Activated CD8-positive, alpha-beta memory T cell treated with anti-CD3 and anti-CD28 coated beads for 48 hours (primary cell): ENCODE results near the gene ARHGAP29.

Experiments used
- DNase-seq, 3 experiments: peaks; one replicate each; pipeline ENCODE4 v3.0.0-alpha.2; 2020; ENCODE audit warnings: low read depth in 2 of 3, low spot score in 2 of 3

The ARHGAP29 gene

DNA sequence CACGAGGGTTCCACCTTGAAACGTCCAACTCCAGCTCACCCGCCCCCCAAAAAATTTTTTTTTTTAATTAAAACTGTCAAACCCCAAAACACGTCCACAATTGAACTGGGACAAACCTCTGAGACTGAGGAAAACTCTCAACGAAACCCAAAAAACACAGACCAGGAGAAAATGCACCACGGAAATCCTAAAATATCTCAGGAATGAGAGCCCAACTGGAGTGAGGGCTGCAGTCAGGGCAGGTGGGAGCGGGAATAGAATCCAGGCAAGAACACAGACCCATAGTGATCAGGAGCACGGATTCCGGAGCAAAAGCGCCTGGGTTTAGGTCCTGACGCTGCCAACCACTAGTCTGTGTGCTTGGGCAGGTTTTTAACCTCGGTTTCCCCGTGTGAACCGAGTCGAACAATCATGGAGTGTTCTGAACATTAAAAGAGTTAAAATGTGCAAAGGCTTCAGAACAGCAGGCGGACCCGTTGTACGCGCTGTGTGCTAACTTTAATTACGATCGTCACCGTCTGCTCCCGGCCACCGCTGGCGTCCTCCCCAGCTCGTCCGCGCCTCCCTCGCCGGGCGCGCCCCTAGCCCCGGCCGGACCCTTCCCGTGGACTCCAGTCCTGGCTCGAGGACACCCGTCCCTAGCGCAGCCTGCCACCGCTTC lies 624 bp downstream of the ARHGAP29 start:
- DNase-seq, result no peak

DNA sequence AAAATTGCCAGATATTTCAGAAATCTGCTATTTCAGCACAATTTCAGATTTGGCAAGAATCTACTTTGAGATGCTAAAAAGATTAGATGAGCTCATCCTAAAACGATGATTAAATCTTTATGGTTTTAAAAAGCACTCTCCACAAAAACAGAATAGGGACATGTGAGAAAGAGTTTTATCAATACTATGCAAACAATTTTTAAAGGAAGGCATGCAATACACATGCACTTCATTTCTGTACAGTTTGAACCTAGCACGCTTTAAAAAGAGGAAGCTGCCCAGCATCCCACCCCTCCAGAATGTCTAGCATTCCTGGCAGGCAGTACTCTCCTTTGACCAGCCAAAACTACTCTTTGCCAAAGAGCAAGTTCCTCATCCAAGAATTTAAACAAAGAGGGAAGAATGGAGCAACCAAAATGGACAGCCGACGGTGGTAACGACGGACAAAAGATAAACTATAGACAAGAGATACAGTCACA lies 1.3 kb downstream of the ARHGAP29 start:
- no peak for DNase-seq

DNA sequence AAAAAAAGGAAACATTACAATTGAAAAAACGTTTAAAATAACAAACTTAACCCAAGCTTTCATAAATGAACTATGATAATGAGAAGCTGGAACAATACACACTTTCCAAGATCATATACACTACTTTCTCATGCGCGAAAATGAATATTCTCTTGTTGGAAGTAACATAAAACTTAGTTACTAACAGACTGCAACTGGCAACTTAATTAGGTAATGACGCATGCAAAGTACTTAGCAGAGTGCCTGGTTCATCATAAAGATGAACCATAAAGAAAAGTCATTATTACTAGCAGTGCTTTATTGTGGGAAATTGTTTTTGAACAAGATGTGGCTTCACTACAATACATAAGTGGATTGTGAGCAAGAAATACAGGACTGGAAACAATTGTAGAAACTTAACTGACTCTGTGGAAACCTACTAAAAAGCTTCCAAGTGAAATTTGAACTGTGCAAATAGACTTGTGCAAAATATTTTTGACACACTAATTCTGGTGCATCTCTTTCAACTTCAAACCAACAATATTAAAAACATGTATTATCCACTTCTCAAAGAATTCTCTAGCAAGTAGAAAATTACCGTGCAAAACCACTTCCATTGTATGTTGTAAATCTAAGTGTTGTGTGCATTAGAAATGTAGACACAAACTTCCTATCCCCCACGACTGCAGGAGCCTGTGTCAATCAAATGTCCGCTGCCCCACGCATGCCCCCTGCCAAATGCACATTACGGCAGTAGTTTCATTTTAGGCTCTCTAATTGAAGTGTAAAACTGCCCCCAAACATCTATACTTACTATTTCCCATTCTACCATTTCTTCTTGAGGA lies 2.0 kb downstream of the ARHGAP29 start:
- DNase-seq, result no peak

DNA sequence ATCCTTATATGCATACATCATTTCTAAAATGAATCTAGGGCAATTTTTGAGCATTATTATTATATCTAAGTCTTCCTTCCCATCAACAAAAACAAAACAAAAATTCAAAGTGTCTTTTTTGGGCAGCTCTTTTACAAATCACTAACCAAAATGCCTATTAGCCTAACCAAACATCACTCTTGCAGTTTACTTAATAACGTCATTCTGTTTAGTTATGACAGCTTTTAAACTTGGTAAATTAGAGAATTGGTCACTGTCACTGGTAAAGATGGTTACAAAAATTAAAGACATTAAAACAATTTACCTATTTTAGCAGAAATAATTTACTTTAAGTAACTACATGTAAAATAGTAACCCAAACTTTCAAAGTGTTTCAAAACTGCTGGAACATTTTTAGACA lies 2.8 kb downstream of the ARHGAP29 start:
- DNase-seq, result no peak

DNA sequence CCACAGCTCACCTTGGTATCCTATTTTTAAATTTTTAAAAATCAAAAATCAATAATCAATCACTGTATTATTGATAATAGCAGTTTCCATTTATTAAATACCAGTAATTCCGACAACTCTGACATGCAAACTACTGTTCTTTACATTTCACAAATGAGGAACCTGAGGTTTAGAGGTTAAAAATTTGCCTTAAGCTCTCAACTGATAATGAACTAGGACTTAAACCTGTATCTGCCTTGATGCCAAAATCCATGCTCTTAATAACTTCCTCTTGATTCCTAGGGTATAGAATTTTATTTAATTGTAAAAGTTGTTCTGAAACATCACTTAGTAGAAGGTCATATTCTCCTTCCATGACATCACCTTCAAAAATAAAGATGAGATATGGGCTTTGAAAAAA lies 5.6 kb downstream of the ARHGAP29 start:
- DNase-seq, result no peak

DNA sequence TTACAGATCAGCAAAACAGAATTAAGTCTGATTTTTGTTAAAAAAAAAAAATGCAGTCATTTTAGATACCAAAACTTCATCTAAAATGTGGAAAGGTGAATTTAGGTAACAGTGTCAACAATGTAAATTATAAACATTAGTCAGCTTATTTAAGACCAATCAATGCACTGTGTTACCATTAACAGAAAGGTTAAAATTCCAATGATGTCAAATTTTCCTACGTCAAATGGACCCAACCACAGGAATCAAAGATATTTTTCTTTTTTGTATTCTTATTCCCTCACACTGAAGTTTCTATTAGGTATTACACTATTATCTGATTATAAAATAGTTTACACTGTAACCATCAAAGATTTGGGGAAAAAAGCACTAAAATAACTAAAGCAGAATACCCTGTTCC lies 6.5 kb downstream of the ARHGAP29 start:
- no peak for DNase-seq

DNA sequence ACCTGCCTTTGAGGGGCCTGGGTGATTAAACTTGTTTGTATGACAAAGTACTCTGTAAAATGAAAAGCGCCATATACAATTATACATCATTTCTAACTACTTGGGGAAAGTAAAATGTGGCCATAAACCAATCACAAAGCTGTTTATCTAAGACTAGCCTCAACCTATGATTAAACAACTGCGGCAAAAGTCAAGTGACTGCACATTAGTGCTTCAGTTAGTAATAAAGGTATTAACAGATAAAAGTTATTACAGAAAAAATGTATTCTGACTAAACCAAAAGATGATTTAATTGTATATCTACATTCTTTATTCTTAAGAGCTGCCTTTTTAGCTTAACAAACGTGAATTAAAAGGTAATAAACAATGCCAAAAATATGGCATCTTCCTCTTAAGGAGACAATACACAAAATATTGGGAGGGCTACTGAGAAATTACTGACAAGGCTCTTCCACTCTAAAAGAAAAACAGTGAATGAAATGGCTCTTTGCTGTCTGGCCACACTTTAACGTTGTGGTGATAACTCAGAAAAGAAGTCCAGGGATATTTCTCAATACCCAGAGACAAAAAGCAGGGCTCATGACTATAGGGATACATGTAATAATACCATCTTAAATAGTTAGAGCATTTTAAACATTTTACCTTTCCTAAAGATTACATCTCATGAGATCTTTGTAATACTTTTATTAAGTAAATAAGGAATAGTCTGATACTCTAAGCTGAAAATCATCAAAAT lies 8.6 kb downstream of the ARHGAP29 start:
- DNase-seq, result no peak

DNA sequence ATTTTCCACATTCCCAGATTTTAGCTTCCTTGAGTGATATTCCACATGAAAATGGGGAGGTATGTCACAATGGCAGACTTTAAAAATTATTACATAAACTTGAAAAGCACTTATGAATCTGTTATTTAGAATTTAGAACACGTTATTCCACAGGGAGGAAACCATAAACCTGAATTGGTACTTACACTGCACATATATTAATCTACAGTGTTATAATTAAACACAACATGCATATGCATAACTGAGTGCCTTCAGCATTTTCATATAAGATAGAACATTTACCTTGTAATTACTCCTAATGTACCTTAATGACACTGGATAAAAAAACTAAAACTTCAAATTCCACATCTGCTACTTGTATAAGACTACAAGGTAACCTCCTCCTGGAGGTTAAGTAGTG lies 9.8 kb downstream of the ARHGAP29 start:
- no peak for DNase-seq

DNA sequence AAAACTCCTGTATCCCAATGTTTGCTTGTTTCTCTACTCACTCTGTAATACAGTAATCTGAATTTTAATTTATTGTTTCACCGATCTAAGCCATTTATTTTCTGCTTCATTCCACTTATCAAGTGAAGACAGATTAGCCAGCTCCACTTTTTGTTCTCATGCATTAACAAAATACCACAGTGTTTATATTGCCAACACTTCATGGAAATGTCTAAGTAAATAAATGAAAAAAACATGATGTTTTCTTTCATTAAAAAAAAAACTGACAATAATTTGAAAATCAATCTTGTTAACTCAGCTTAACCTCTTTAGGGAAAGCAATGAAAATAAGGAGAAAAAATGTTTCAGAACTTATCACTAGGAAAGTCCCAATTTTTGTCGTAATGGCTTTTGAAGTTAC lies 11.5 kb downstream of the ARHGAP29 start:
- DNase-seq, result no peak

DNA sequence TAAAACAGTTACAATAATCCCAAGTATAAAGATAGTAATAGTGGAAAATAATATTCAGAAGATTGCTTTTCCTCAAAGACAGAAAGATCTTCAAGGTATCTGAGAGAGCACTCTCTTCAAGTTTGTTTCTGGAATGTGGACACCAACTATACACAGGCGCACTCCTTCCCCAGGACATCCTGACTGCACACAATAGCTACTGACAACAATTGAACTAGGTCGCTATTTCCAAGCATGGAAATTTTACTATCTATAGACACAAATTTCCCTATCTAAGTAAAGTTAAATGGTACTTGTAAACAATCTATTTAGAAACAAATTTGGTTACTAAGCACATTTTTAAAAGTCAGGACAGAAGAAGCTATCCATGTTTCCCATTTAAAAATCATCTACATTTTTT lies 19.1 kb downstream of the ARHGAP29 start:
- no peak for DNase-seq

DNA sequence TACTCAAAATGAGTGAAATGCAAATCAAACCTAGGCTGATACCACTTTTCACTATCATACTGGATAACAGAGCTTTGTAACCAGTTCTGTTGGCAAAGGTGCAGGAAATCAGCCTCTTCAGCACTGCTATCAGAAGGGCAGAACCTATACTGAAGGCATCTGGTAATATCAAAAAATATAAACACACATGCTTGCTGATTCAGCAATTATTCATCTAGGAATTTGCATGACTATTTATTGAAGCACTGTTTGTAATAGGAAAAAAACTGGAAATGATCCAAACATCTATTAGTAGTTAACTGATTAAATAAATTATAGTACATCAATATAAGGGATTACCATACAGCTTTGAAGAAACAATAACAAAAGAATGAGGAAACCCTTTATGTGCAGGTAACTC lies 21.4 kb downstream of the ARHGAP29 start:
- DNase-seq, result no peak

DNA sequence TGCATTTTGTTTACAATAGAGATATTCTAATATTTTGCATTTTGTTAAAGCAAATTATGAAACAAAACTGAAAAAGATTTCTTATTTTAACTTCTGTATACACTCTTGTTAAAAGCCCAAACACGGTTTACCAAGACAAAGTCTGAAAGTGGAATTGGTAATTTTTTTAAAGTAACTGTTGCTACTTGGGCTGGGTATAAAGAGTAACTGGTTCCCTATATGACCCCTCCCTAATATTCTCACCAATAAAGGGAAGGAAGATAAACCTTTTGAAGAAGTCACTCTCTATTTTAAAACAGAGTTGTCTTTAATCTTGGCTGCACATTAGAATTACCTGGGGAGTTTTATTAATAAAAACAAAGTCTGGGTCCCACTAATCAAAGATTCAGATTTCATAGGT lies 27.4 kb downstream of the ARHGAP29 start:
- no peak for DNase-seq

DNA sequence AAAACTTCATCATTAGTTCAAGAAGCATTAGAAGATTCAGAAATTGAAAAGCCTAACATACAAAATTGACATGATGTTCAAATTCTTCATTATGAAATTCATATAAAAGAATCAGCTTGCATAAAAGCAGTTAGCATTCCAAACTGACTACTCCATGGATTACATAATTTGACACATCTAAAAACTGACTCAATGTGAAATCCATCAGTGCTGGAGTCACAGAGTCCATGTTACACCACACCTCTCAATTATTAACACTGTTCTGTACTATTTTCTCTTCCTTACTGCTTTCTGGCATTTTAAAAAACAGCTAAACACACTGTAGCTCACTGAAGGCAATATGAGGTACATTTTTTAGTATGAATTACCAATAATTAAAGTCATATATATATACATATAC lies 28.0 kb downstream of the ARHGAP29 start:
- no peak for DNase-seq

DNA sequence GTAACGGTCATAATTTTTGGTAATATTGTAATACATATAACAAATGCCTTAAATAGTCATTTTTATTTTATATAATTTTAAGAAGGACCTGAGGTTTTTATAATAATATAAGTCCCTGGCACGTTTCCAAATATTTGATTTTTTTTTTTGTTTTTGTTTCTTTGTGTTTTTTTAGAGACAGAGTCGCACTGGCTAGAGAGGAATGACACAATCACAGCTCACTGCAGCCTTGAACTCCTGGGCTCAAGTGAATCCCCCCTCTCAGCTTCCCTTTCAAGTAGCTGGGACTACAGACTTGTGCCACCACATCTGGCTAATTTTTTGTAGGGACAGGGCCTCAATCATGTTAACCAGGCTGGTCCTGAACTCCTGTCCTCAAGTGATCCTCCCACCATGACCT lies 29.7 kb downstream of the ARHGAP29 start:
- DNase-seq, result no peak

DNA sequence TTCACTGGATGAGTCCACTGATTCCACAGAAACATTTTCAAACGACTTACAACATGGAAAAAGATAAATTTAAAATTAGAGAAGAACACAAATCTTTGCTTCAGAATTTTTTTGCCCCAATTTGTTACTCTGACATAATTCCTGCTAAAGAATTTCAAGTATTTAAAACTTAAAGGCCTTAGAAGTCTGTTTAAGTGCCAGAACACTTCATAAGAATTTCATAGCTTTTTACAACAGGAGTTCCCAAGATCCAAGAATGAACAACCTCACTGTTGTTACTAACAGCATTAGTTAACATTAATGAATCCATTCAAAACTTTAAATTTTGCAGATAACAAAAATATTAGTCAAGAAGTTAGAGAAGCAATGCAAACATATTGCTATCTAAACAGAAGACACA lies 31.7 kb downstream of the ARHGAP29 start:
- DNase-seq, result no peak

DNA sequence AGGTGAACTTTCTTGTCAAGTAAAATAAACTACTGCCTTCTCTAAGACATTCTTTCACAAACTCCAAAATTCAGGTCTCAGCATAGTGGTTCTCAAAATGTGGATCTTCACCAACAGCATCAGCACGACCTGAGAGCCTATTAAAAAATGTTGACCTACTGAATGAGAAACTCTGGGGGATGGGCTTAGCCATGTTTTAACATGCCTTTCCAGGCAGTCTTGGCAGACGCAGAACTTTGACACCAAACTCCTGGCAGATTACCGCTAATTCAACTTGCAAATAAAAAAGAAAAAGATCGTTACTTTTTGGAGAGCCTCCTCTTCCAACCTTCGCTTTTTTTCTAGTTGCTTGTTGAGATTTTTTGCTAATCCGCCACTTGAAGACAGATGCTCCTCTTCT lies 35.1 kb downstream of the ARHGAP29 start:
- no peak for DNase-seq

DNA sequence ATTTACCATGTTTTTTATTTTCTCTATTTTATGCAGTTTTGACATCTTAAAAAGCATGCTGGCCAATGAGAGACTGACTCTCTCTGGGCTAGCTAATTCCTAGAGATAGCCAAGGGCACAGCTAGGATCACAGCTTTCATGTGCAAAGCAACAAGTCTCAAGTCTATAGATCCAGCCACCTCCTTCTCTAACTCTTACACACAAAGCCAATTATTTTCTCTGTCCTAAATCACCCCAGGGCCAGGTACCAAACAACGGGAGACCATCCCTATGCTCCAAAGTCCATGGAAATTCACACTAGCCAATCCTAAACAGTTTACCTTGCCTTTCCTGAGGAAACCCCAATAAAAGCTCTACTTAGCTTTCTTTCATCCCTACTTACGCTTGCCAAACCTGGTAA lies 38.0 kb downstream of the ARHGAP29 start:
- DNase-seq, result no peak

DNA sequence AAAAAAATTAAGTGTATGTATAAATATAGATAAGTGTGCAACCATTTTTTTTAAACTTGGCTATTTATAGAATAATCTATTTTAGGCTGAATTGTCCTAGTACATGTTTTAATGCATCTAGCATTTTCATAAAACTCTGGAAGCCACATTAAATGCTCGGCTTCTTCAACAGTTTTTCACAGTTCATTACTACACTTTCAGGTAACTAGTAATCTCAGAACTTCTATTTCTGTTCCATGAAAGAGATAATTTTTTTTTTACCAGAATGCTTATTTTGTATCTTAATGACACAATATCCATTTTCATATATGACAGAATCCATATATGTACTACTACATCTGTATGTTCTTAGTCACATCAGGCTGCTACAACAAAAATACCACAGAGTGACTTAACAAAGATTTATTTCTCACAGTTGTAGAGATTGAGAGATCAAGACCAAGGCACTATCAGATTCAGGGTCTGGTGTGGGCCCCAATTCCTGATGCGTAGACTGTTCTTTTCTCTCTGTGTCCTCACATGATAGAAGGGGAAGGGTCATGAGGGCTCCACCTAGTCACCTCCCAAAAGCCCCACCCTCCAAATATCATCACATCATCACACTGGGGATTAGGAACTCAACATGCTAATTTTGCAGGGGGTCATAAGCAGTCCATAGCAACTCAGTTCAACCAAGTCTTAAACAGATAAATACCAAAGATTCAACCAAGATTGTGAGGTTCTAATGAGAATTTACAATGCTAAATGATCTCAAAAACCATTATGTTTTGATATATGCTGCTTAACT lies 43.1 kb downstream of the ARHGAP29 start:
- DNase-seq, result no peak

DNA sequence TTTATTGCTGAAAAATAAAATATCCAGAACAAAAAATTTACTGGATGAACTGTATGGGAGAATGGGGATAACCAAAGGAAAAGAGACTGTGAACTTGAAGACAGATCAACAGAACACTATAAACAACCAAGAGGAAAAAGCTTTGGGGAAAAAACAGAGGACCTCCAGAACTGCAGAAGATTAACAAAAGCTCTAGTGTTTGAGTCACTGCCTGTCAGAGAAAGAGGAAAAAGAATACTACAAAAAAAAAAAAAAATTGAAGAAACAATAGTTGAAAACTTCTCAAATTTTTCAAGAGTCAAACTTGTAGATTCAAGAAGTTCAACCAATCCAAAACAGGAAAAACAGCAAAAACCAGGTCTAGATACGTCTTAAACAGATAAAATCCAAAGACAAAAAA lies 44.3 kb downstream of the ARHGAP29 start:
- DNase-seq, result no peak

DNA sequence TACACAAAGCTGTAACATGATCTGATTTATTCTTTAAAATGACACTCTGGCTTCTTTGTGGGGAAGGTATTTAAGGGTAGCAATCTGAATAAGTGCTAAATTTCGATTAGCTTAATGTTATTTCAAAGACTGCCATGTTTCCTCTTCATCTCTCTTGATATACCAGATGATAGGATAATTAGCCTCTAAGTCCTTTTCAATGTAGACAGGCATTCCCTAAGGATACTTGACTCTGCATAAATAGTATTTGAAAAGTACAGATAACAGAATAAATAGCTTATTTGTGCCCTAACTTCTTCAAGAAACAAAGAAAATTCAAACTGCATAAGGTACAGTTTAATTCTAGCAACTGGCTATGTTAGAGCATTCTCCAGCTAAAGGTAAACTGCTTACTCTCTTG lies 46.2 kb downstream of the ARHGAP29 start:
- no peak for DNase-seq

DNA sequence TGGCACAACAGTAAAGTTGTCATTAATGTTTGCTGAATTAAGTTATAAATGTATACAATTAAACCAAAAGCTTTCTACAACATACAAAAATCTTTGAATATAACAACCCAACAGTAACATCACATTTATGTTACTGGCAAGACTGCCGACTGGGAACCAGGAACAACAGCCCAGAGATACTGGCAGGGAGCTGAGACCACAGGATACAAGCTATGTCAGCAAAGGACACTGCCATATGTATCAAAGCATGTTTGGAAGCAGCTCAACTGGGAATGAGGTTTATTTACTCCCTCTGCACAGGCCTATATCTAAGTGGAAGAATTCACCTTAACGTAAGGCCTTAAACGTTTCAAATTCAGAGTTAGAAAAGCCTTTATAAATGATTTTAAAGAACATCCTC lies 50.4 kb downstream of the ARHGAP29 start:
- DNase-seq, result no peak
